Nephron (organoid): ENCODE measurements around the gene SLBP.

Experiments used
- H3K27ac Mint-ChIP-seq, 3 experiments: 2 replicates each; pipeline ENCODE4 v1.8.0; 2020; ENCODE audit warnings: mixed read lengths in 3 of 3, mild to moderate bottlenecking in 2 of 3, moderate library complexity in 1 of 3
- H3K27me3 Mint-ChIP-seq: 2 replicates; pipeline ENCODE4 v1.8.0; 2021; ENCODE audit warnings: low read depth, mild to moderate bottlenecking, moderate library complexity, mixed read lengths
- H3K36me3 Mint-ChIP-seq: 2 replicates; pipeline ENCODE4 v1.8.0; 2020; ENCODE audit warnings: low read depth, mixed read lengths
- H3K4me1 Mint-ChIP-seq: 2 replicates; pipeline ENCODE4 v1.8.0; 2020; ENCODE audit warnings: mixed read lengths
- H3K4me3 Mint-ChIP-seq, 3 experiments: 2 replicates each; pipeline ENCODE4 v1.8.0; 2020; ENCODE audit warnings: mild to moderate bottlenecking in 3 of 3, mixed read lengths in 3 of 3, moderate library complexity in 2 of 3
- H3K9me3 Mint-ChIP-seq: 2 replicates; pipeline ENCODE4 v1.8.0; 2020; ENCODE audit warnings: mixed read lengths
- CTCF ChIP-seq, 3 experiments: fragments of 200-600 bp; sonication (generic); IDR thresholded peaks; one replicate each; pipeline ENCODE4 v1.5.0; 2021; ENCODE audit warnings: antibody characterized with exemption in 3 of 3; ENCODE audit not compliant: unreplicated experiment in 3 of 3

The SLBP gene

GRCh38 chr4:1643971-1644735, 68.0 kb downstream of the SLBP start:
- no peaks in the 10 kb centered on the region for H3K36me3 Mint-ChIP-seq
- peaks cover 6% of the 10 kb centered on the region for H3K4me1 Mint-ChIP-seq
- H3K9me3 Mint-ChIP-seq, result no peaks in the 10 kb centered on the region
- TF ChIP-seq CTCF (IDR thresholded peaks at IDR 0.05; ENCODE audit: unreplicated experiment in 3 of 3), result no peak
- H3K27me3 Mint-ChIP-seq, result peaks cover 11% of the 10 kb centered on the region
- no peak overlapping the region for H3K4me3 Mint-ChIP-seq
- no peak overlapping the region for H3K27ac Mint-ChIP-seq
